Midbrain (tissue), 1 donor: Measurements from ENCODE around the gene WNT5A.
"Not testable (repeated sequence)": the region's sequence is repeated elsewhere in the genome, so short reads cannot be mapped to it uniquely, and the experiment has no call there.

Experiments used
- DNase-seq: peaks from one replicate; lab custom pipeline; 2025; lab: John Stamatoyannopoulos, UW

WNT5A gene

DNA sequence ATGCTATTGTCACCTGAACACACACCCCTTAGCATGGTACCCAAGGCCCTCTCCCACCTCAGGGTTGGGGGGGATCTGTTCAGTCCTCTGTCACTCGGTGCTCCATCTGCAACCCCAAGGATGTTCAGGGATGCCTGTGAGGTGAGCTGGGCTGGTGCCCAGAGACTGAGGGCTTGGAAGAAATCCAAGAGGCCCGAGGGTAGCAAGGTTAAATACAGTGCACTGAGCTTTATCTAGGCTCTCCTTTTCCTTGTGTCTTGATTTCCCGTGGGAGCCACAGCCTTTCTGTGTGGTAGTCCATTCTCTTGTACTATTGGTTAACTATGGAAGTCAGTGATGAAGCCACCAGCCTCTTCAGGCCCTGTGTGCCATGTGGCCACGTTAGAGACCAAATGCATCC lies 18.7 kb upstream of the WNT5A start:
- no peak for DNase-seq

DNA sequence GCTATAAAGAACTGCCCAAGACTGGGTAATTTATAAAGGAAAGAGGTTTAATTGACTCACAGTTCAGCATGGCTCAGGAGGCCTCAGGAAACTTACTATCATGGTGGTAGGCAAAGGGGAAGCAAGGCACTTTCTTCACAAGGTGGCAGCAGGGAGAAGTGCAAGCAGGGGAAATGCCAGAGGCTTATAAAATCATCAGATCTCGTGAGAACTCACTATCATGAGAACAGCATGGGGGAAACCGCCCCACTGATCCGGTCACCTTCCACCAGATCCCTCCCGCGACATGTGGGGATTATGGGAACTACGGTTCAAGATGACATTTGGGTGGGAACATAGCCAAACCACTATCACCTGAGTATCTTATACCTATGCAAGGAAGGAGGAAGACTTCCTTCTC lies 18.0 kb upstream of the WNT5A start:
- not testable (repeated sequence) for DNase-seq

GRCh38 chr3:55501905-55502304 lies 14.8 kb upstream of the WNT5A start:
- DNase-seq = no peak

DNA sequence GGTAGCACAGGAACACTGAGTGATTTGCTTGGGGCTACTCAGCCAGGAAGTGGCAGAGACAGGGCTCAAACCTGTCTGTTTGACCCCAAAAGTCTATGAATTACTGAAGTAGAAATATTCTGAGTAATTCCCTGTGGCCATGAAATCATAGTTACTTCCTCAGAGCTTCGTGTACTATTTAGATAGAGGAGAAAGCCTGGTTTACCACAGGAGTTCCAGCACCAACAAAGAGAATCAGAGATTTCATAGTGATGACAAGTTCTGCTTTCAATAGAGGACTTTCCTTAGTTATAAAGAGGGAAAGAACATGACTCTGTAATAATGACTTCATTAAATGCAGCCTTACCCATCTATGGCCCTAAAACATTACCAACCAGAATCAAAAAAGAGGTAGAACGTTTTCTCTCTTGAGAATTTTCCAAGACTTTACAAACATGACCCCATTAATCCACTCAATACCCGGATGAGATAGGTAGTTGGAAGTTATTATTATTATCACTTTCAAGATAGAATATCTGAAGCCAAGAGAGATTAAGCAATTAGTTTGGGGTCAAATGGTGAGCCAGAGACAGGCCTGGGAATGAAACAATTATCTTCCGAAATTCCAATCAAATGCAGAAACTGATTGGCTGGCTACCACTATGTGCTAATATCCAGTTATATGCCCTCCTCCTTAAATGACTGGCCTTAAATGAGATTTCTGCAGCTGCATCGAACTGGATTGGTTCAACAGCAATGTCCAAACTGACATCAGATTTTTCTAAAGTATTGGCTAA lies 13.6 kb upstream of the WNT5A start:
- DNase-seq = no peak

DNA sequence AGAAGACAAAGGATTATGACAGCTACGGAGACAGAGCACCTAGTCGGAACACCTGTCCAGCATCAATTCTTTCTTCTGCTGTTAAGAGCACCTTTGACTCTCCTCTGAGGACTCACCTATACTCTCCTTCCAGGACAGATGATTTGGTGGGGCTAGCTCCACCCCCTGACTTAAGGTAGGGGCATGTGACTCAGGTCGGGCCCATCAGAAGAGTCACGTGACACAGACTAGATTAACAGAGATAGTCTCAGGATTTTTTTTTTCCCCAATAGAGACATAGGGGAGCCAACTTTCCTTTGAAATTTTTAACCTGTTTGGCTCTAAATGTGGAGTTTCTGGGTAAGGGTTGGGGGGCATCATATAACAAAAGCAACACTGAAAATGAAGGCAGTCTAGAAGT lies 11.4 kb upstream of the WNT5A start:
- no peak for DNase-seq

DNA sequence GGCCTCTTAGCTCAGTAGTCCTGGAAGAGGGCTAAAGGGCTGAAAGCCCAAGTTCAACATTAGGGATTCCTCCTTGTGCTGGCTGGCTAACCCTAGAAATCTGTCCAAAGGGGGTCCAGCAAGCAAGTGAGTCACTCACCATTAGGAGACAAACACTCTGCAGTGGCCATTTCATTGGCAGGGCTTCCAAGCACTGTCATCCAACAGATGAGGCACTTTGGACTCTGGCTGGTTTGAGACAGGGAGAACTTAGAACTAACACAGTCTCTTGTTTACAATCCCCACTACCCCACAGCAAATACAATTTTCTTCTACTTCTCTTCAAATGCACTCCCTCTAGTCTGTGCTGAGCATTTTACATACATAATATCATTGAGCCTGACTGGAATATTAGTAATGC lies 10.1 kb upstream of the WNT5A start:
- DNase-seq = no peak

DNA sequence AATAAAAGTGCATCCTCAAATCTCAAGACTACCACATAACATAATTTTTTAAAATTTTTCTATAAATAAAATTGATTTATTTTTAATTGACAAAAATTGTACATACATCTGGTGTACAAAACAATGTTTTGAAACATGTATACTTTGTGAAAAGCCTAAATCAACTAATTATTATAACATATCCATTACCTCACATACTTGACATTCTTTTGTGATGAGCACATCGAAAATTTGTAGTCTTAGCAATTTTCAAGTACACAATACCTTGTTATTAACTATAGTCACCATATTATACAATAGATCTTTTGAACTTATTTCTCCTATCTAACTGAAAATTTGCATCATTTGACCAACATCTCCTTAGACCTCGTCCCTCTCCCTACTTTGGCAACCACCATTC lies 7.9 kb upstream of the WNT5A start:
- no peak for DNase-seq

- no peak for DNase-seq
Observed at GRCh38 chr3:55492976-55493375, 5.9 kb upstream of the WNT5A start.

DNA sequence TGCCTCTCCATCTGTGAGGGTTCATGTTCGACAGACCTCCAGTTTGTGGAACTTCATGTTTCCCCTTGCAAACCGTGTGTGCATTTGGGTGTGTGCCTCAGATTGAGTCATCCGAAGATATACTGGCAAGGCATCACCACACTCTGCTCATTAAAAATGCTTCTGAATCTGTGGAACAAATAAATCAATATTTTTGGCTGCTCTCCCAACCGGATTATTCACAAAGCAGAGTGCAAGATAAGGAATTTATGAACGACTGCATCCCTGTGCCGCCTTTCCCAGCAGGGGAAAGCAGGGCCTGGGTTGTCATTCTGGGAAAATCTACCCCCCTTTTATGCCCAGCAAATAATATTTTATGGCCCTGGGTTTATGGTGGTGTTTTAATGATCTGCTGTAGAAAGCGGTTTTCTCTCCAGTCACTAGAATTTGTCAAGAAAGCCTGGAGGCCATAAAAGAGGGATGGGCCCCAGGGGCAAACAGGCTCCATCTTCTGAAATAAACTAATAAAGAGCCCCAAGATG lies 4.2 kb upstream of the WNT5A start:
- DNase-seq = no peak

GRCh38 chr3:55490276-55490913 lies 3.3 kb upstream of the WNT5A start:
- no peak for DNase-seq

GRCh38 chr3:55489798-55490132 lies 2.7 kb upstream of the WNT5A start:
- no peak for DNase-seq

DNA sequence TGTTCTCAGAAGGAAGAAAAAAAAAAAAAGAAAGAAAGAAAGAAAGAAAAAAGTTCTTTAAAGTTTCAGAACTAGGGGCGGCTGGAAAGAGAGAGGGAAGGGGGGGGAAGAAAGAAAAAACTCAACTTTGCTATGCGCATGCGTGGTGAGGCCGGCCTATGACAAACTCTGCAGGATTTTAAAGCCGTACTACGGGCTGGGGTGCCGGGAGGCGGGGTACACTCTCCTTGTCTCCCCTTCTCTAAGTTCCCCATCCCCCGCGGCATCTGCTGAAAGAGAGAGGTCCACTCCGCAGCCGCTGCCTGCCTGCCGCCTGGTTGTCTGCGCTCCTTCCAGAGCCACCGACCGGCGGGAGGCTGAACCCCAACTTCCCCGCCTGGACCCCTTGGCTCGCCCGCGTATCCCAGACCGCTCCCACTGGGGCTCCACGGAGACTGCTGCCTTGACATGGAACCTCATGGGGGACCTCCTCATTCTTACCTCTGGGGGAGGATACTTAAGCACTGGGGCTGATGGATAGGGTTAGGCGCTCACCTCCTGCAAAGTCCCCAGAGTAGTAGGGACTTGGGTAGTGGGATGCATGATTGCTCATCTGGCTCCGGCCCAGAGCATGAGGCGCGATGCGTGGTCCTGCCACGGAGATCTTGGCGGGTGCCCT lies 1.4 kb upstream of the WNT5A start:
- DNase-seq = peak; percentile 68

- DNase-seq = no peak
Observed at GRCh38 chr3:55487381-55488241, 505 bp upstream of the WNT5A start.

GRCh38 chr3:55486101-55486856 lies 827 bp downstream of the WNT5A start:
- DNase-seq = peak; percentile 32

- DNase-seq = peak; percentile 81
Observed at GRCh38 chr3:55484801-55485791, 2.0 kb downstream of the WNT5A start.

- DNase-seq = no peak
Observed at GRCh38 chr3:55484191-55484689, 2.9 kb downstream of the WNT5A start.

DNA sequence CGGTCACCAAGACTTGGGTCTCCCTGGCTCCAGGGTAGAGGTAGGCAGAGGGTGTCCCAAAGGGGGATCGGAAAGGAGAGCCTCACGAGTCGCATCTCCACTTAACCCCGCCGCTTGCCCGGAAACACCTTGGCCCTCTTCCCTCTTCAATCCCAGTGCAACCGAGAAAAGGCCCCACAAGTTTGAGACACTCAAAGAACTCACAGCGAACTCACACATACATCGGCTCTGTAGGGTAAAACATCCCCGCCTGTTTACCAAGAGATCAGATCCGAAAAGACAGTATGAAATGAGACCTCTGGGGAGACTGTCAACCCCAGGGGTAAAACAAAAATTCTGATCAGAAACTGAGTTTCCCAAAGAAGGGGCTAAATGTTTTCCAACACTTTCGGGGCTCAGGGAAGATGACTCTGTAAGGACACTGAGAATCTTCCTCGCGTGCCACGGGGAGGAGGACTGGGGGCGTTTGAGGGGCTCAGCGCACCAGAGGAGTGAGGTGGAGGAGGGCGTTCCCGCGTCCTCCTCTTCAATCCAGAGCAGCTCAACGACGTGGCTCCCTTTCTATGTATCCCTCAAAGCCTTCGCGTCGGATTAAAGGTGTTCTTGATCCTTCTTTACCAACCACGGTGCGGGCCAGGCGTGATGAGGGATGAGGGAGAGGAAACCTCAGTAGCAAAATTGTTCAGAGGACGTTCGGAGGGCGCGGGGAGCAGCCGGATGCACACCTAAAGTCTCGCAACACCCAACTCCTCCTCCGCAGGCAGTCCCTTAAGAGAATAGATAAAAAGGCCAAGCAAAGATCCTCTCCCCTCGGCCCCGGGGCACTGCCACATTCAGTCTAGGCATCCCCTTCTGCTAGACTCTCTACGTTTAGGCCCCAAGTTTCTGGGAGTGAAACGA lies 3.7 kb downstream of the WNT5A start:
- DNase-seq = no peak

DNA sequence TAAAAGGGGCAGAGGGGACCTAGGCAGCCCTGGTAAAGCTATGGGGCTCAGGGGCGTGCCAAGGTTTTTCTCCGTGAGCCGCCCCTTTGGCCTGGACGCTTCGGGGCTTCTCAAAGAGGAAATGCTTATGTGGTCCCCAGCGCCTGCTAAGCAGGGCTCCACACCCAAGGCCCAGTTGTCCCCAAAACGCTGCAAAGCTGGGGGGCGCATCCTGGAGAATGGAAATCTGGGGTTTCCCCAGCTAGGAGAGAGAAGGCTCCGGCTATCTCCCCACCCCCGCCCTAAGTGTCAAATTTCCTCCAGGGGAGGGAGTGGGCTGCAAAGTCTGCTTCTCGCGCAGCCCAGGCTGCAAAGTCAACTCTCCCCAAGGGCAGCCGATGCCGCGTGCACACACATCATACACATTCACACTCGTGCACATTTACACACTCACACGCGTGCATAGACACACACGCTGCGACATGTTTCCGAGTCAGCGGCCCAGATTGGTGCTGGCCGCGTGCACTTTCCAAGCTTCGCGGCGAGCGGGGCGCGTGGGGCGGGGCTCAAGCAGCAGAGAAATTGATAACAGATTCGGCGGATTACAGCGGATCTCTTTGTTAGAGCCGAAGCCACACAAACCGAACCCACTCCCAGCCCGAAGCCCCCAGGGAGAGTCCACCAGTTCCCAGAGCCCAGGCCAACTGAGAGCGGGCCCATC lies 4.5 kb downstream of the WNT5A start:
- DNase-seq = no peak
